AG20443 (cell line): ENCODE results near the gene PSMB5.

ENCODE experiments used
- DNase-seq: peaks from one replicate; pipeline ENCODE4 v3.0.0; 2012; ENCODE audit warnings: low spot score, mixed read lengths

PSMB5 gene

GRCh38 chr14:23043754-23044153, 9.1 kb upstream of the PSMB5 start:
- DNase-seq: no peak

GRCh38 chr14:23043145-23043544, 8.4 kb upstream of the PSMB5 start:
- no peak for DNase-seq

GRCh38 chr14:23042162-23042965, 7.7 kb upstream of the PSMB5 start, which contains the start of gene PSMB11:
Gene PSMB11, plus strand, starts transcription at chr14:23042212. Its CDS starts 14 bp downstream, at chr14:23042226.
- no peak for DNase-seq

- peak; percentile 15 for DNase-seq
Observed at GRCh38 chr14:23041729-23042128, 7.0 kb upstream of the PSMB5 start.

GRCh38 chr14:23040100-23040499, 5.4 kb upstream of the PSMB5 start:
- DNase-seq: no peak

GRCh38 chr14:23035303-23036144, 824 bp upstream of the PSMB5 start:
- no peak for DNase-seq

- DNase-seq: no peak
Observed at GRCh38 chr14:23033801-23034497, 751 bp downstream of the PSMB5 start.

- DNase-seq: no peak
Observed at GRCh38 chr14:23033251-23033727, 1.4 kb downstream of the PSMB5 start.

GRCh38 chr14:23030936-23031335, 3.8 kb downstream of the PSMB5 start:
- no peak for DNase-seq

GRCh38 chr14:23028799-23029198, 5.9 kb downstream of the PSMB5 start:
- DNase-seq: no peak

GRCh38 chr14:23025151-23025814, 9.4 kb downstream of the PSMB5 start:
- DNase-seq: no peak

- no peak for DNase-seq
Observed at GRCh38 chr14:23024612-23025075, 10.1 kb downstream of the PSMB5 start.

GRCh38 chr14:23023795-23024152, 10.9 kb downstream of the PSMB5 start:
- no peak for DNase-seq

- no peak for DNase-seq
Observed at GRCh38 chr14:23023022-23023794, 11.5 kb downstream of the PSMB5 start.

GRCh38 chr14:23021889-23022442, 12.7 kb downstream of the PSMB5 start:
- DNase-seq: no peak

GRCh38 chr14:23021434-23021833, 13.3 kb downstream of the PSMB5 start:
- DNase-seq: no peak

- no peak for DNase-seq
Observed at GRCh38 chr14:23020143-23021128, 14.3 kb downstream of the PSMB5 start.

GRCh38 chr14:23018107-23018506, 16.6 kb downstream of the PSMB5 start:
- no peak for DNase-seq

- no peak for DNase-seq
Observed at GRCh38 chr14:23017091-23017490, 17.6 kb downstream of the PSMB5 start.
